Body of pancreas (tissue), 4 donors: ENCODE results near the gene ABI3BP.

ENCODE experiments used
- CTCF ChIP-seq, 7 experiments: fragments of 450-650 bp in 4 of 7; fragments of 200-600 bp in 3 of 7; sonication (generic) in 3 of 7; IDR thresholded peaks; one replicate each; pipeline ENCODE4 v1.5.1; 2016 to 2019; ENCODE audit warnings: antibody characterized with exemption in 7 of 7
- POLR2A ChIP-seq, 3 donors: fragments of 450-650 bp; IDR thresholded peaks; one replicate each; pipeline ENCODE4 v1.6.1; 2016; ENCODE audit warnings: antibody characterized with exemption in 3 of 3, mild to moderate bottlenecking in 2 of 3

- no peak for TF ChIP-seq POLR2A (IDR thresholded peaks at IDR 0.05)
- no peak for TF ChIP-seq CTCF (IDR thresholded peaks at IDR 0.05)
Measured at GRCh38 chr3:100994809-100995208, 1.6 kb upstream of the ABI3BP start.
